Measurements from ENCODE around the gene RALBP1. TPM values are rescaled to one million over a fixed set of nuclear protein-coding genes. Genes with fewer than 3 reads are reported as not detected.

The RALBP1 gene
- total RNA-seq, 1 experiment from 2014 or later: 38.2 TPM

Other genes with a start within 250 kb of the RALBP1 start
- gene TWSG1, start 140.7 kb upstream of the RALBP1 start, total RNA-seq (2014; rRNA removed; shearing (Covaris generic)): 14.3 and 15.0 TPM in 2 replicates
- gene PPP4R1, start 139.0 kb downstream of the RALBP1 start, total RNA-seq (2014; rRNA removed; shearing (Covaris generic)): 31.0 and 43.8 TPM in 2 replicates
- gene RAB31, start 232.8 kb downstream of the RALBP1 start, total RNA-seq (2014; rRNA removed; shearing (Covaris generic)): 18.2 and 19.3 TPM in 2 replicates